IPS-18a (cell line): ENCODE measurements around the gene RABEPK.
"Not testable (repeated sequence)": the region's sequence is repeated elsewhere in the genome, so short reads cannot be mapped to it uniquely, and the experiment has no call there.

Experiments used
- H3K27ac ChIP-seq: one replicate; pipeline ENCODE4 v1.5.1; 2013; ENCODE audit warnings: low read length
- H3K27me3 ChIP-seq: one replicate; pipeline ENCODE4 v1.6.1; 2013; ENCODE audit warnings: mild to moderate bottlenecking, low read length; ENCODE audit not compliant: control insufficient read depth, insufficient read depth
- H3K36me3 ChIP-seq: one replicate; pipeline ENCODE4 v1.6.1; 2013; ENCODE audit warnings: low read depth, low read length; ENCODE audit not compliant: control insufficient read depth
- H3K4me1 ChIP-seq: one replicate; pipeline ENCODE4 v1.6.1; 2013; ENCODE audit warnings: low read depth, low read length; ENCODE audit not compliant: control insufficient read depth
- H3K4me3 ChIP-seq: one replicate; pipeline ENCODE4 v1.5.1; 2013; ENCODE audit warnings: low read length
- H3K9ac ChIP-seq: one replicate; pipeline ENCODE4 v1.6.1; 2013; ENCODE audit warnings: mild to moderate bottlenecking, low read length, moderate library complexity
- H3K9me3 ChIP-seq: one replicate; pipeline ENCODE4 v1.6.1; 2013; ENCODE audit warnings: low read depth, low read length; ENCODE audit not compliant: control insufficient read depth

Gene RABEPK

DNA sequence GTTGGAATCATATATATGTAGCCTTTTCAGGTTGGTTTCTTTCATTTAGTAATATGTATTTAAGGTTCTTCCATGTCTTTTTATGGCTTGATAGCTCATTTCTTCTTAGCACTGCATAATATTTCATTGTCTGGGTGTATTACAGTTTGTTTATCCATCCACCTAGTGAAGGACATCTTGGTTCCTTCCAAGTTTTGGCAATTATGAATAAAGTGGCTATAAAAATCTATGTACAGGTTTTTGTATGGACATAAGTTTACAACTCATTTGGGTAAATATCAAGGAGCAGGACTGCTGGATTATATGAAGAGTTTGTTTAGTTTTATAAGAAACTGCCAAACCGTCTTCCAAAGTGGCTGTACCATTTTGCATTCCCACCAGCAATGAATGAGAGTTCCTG is 22.5 kb upstream of the RABEPK start:
- Histone ChIP-seq H3K27me3 (no peaks in the 10 kb centered on the region), H3K4me1 (no peaks in the 10 kb centered on the region), H3K9me3 (no peaks in the 10 kb centered on the region), H3K36me3 (no peaks in the 10 kb centered on the region), H3K9ac (no peak overlapping the region), H3K27ac (no peak overlapping the region), H3K4me3 (no peak overlapping the region)

DNA sequence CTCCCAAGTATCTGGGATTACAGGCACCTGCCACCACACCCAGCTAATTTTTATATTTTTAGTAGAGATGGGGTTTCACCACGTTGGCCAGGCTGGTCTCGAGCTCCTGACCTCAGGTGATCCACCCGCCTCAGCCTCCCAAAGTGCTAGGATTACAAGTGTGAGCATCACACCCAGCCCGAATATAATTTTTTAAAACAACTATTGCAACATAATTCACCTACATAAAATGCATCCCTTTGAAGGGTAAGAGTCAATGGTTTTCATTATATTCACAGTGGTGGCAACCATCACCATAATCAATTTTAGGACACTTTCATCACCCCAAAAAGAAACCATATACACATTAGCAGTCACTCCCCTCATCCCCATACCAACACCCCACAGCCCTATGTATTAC is 20.6 kb upstream of the RABEPK start:
- H3K9ac ChIP-seq, H3K9me3 ChIP-seq, H3K4me3 ChIP-seq, H3K27me3 ChIP-seq, H3K4me1 ChIP-seq, H3K27ac ChIP-seq, H3K36me3 ChIP-seq: not testable (repeated sequence)

DNA sequence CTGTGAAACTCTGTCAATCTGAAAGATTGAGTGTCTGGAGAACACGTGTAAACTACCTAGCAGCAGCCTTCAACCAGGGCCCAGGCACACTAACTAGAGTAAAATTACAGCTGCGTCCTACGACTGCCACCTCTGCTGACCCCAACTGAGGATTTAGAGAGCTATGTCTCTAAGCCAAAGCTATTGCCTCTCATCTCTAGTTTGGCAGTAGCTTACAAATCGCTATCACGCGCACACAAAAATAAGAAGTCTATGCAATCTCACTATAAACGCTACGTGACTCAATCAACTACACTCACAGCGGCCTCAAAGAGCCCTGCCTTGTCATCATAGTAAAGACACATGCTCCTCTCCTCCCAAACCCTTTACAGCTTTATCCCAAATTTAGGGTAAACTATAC is 19.5 kb upstream of the RABEPK start:
- Histone ChIP-seq H3K9ac (no peak overlapping the region), H3K9me3 (no peaks in the 10 kb centered on the region), H3K36me3 (no peaks in the 10 kb centered on the region)

DNA sequence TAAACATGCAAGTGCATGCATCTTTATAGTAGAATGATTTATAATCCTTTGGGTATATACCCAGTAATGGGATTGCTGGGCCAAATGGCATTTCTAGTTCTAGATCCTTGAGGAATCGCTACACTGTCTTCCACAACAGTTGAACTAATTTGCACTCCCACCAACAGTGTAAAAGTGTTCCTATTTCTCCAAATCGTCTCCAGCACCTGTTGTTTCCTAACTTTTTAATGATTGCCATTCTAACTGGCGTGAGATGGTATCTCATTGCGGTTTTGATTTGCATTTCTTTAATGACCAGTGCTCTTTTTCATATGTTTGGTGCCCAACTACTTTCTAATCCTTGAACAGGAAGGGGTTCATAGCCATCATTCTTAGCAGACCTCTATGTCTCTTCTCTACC is 18.6 kb upstream of the RABEPK start:
- H3K27ac ChIP-seq, H3K9ac ChIP-seq, H3K4me3 ChIP-seq, H3K9me3 ChIP-seq, H3K4me1 ChIP-seq, H3K27me3 ChIP-seq, H3K36me3 ChIP-seq: not testable (repeated sequence)

More for the DNA sequence above, 19.5 kb upstream of the RABEPK start:
- H3K4me1 ChIP-seq: no peaks in the 10 kb centered on the region
- H3K4me3 ChIP-seq: no peak overlapping the region
- H3K27ac ChIP-seq: no peak overlapping the region
- no peaks in the 10 kb centered on the region for H3K27me3 ChIP-seq

DNA sequence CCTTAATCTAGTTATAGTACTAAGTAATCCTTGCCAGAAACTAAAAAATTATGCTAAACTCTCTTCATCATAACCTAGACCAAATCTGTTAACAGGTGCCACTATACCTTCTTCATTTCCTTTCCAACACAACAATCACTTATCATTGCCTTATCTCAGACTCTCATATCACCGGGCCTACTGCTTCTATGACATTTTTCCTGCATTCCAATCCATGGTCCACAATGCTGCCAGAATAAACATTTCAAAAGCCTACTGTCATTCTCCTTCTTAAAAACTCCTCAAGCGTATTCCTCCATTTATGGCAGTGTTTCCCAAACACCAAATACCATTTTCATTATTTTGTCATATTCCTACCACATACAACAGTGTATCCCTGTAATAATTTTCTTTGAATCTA is 17.3 kb upstream of the RABEPK start:
- no peak overlapping the region for H3K27ac ChIP-seq
- no peaks in the 10 kb centered on the region for H3K36me3 ChIP-seq
- H3K27me3 ChIP-seq: no peaks in the 10 kb centered on the region
- H3K9me3 ChIP-seq: no peaks in the 10 kb centered on the region
- H3K4me1 ChIP-seq: no peaks in the 10 kb centered on the region
- H3K9ac ChIP-seq: no peak overlapping the region
- no peak overlapping the region for H3K4me3 ChIP-seq

DNA sequence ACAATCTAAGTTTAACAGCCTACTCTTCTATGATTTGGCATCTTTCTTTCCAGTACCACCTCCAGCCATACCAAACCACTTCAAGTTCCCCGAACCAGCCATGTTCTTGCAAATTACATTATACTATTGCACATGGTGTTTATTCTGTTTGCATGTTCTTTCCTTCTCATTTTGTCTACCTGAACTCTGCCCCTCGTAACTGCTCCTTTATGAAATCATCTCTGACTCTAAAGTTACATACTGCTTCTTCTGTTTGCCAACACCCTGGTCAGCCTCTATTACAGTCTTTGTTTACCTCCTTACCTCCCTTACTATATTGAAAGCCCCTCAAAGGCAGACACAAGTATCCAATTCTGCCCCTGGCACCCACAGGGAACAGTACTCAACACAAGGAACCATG is 16.8 kb upstream of the RABEPK start:
- Histone ChIP-seq H3K4me1 (no peaks in the 10 kb centered on the region), H3K9ac (no peak overlapping the region), H3K4me3 (no peak overlapping the region), H3K36me3 (no peaks in the 10 kb centered on the region), H3K27ac (no peak overlapping the region), H3K27me3 (no peaks in the 10 kb centered on the region), H3K9me3 (no peaks in the 10 kb centered on the region)

DNA sequence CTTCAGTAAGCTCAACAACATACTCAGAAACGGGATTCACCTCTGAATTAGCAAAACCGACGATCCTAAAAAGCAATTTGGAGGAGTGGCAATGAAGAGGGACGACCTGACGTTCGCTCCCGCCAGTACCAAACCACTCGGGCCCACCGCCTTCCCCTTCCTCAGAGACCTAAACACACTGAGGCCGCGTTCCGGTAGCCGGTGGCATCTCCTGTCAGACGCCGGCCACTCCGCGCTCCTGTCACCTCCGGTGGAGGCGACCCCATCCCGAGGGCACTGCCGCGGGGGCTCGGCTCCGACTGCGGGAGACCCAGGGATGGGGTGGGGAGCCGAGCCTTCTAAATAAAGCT is 11.4 kb upstream of the RABEPK start:
- Histone ChIP-seq H3K27me3 (no peaks in the 10 kb centered on the region), H3K4me3 (peak overlapping the region; percentile 98), H3K27ac (no peak overlapping the region), H3K36me3 (no peaks in the 10 kb centered on the region), H3K4me1 (peaks cover 7% of the 10 kb centered on the region), H3K9me3 (no peaks in the 10 kb centered on the region), H3K9ac (peak overlapping the region; percentile 86)

DNA sequence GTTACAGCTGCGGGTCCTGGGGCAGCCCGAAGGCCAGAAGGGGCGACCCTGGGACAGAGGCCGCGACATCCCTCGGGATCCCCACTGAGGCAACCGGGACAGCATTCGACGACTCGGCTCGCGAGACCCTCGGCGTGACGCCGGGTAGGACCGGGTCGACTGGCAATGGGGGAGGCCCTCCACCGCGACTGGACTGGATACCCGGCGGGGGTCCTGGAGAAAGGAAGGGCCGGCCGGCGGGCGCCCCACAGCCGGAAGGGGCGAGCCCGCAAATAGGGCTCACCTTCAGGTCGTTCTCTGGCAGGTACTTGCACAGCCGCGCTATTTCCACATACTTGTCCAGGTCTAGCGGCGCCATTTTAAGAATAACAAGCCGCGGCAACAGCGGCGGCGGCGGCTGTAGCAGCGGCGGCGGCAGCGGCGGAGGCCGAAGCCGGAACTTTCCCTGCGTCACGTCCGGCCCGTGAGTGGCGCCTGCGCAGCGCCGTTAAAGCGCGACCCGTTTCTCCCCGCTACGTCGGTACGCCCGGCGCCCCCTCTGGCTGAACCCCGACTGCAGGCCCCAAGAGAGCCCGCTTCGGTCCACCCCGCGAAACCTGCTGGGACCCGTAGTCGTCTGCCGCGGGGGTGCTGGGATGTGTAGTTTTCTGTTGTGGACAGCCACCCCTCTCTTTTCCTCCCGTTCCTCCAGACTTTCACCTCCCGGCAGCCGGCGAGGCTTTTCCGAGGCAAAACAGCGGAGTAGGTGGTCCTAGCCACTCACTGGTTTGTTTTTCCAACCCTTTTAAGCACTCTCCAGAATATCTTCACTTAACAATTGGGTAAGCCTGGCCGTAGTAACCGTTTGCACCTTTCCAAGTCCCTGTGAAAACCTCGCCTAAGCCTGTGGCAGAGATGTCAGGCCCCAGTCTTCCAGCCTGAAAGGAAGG is 10.7 kb upstream of the RABEPK start, which contains the start of gene PPP6C:
PPP6C (minus strand) TSS at position 443 of the 929 bp plus-strand sequence; CDS start at position 358, 85 bp downstream.
- Histone ChIP-seq H3K4me1 (peaks cover 7% of the 10 kb centered on the region), H3K4me3 (peak within 1 kb of the TSS; percentile 98), H3K9ac (peak within 1 kb of the TSS; percentile 97), H3K27me3 (no peaks in the 10 kb centered on the region), H3K9me3 (no peaks in the 10 kb centered on the region), H3K36me3 (no peaks in the 10 kb centered on the region), H3K27ac (peak within 1 kb of the TSS; percentile 97)

DNA sequence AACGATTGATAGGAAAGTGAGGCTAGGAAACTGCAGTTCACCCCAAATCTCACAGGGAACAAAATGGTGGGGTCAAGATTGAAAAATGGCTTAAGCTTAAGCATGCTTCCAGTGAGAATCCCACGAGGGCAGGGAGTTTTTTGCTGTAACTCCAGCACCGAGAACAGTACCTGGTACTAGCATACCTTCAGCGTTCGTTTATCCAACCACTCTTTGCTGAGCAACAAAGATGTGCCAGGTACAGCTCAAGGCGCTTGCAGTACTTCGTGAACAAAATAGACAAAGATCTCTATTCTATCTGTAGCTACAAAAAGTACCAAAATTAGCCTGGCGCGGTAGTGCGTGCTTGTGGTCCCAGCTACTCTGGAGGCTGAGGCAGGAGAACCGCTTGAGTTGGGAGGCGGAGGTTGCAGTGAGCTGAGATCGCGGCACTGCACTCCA is 10.0 kb upstream of the RABEPK start:
- Histone ChIP-seq H3K9ac (peak overlapping the region; percentile 97), H3K36me3 (no peaks in the 10 kb centered on the region), H3K4me3 (peak overlapping the region; percentile 98), H3K27me3 (no peaks in the 10 kb centered on the region), H3K27ac (peak overlapping the region; percentile 97), H3K9me3 (no peaks in the 10 kb centered on the region), H3K4me1 (peaks cover 7% of the 10 kb centered on the region)

DNA sequence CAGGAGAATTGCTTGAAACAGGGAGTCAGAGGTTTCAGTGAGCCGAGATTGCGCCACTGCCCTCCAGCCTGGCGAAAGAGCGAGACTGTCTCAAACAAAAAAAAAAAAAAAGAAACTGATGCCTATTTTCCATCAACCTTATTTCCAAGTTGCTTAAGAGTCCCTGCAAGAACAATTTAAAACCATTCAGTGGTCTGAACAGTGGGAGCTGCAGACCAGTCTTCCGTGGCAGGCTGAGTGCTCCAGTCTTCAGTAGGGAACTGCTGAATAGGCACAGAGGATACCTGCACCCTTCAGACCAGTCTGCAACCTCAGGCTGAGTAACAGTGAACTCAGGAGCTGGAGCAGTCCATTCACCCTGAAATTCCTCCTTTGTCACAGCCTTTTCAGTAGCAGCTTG is 5.9 kb upstream of the RABEPK start:
- not testable (repeated sequence) for H3K9me3 ChIP-seq, H3K27ac ChIP-seq, H3K4me1 ChIP-seq, H3K36me3 ChIP-seq, H3K9ac ChIP-seq, H3K27me3 ChIP-seq, H3K4me3 ChIP-seq

DNA sequence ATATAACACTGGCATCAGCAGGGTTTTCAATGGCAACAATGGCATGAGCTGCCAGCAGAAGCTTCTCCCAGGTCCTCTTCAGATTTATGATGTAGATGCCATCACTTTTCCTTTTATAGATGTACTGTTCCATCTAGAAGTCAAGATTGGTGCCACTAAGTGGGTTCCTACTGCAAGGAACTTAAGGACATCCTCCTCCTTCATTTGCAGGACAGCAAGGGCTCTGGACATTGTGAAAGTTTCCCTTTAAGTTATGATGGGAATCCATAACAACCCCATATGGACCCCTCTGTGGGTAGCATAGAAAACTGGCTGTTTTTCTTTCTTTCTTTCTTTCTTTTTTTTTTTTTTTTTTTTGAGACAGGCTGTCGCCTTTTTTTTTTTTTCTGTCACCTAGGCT is 4.8 kb upstream of the RABEPK start:
- H3K36me3 ChIP-seq, H3K27ac ChIP-seq, H3K9ac ChIP-seq, H3K27me3 ChIP-seq, H3K4me1 ChIP-seq, H3K4me3 ChIP-seq, H3K9me3 ChIP-seq: not testable (repeated sequence)
